ENCODE measurements around the gene ADGRV1. TPM values are rescaled to one million over a fixed set of nuclear protein-coding genes. Genes with fewer than 3 reads are reported as not detected.

ADGRV1 gene
- total RNA-seq, 1 donor from 2014 or later: 10.0 TPM

DNA sequence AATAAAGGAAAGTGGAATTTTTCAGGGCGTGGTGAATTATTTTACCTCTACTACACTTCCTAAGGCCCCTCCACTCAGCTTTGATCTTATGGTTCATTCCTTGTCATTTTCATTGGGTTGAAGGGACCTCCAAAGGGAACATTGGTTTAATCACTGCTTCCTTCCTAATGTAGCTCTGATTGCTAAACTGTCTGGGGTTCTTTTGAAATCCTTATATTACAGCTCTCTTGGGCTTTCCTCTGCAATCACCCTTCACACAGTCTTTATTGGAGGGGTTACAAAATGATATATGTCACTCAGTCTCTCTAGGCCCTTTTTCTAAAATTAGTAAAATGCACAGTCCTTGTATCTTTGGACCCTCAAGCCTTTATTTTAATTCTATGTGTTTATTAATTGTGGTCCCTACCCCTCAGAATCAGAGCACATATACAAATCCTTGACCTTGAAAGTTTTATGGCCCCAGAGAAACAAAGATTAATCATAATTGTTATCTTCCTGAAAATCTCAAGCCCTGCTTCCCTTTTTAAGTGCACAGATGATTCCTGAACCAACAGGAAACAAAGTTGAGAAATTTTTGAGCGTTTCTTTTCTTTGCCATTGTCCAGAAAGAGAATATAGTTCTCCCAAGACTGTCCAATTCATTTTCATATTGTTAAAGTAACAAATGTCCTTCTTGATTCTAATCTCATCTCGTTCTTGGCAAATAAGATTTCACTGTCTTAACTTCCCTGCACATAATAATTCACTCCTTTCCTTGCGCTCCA lies 494.6 kb downstream of the ADGRV1 start:
- TF ChIP-seq EZH2 (IDR thresholded peaks at IDR 0.05; ENCODE audit: insufficient read depth, low read length): no peak
- TF ChIP-seq, protein P1, sequence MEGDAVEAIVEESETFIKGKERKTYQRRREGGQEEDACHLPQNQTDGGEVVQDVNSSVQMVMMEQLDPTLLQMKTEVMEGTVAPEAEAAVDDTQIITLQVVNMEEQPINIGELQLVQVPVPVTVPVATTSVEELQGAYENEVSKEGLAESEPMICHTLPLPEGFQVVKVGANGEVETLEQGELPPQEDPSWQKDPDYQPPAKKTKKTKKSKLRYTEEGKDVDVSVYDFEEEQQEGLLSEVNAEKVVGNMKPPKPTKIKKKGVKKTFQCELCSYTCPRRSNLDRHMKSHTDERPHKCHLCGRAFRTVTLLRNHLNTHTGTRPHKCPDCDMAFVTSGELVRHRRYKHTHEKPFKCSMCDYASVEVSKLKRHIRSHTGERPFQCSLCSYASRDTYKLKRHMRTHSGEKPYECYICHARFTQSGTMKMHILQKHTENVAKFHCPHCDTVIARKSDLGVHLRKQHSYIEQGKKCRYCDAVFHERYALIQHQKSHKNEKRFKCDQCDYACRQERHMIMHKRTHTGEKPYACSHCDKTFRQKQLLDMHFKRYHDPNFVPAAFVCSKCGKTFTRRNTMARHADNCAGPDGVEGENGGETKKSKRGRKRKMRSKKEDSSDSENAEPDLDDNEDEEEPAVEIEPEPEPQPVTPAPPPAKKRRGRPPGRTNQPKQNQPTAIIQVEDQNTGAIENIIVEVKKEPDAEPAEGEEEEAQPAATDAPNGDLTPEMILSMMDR (IDR thresholded peaks at IDR 0.05; ENCODE audit: insufficient read depth, low read depth, low read length): no peak
- DNase-seq (ENCODE audit: low read depth): no peak
- Histone ChIP-seq H3K9ac (ENCODE audit: low read length) (no peak overlapping the region), H3K79me2 (ENCODE audit: insufficient read depth, low read length) (no peaks in the 10 kb centered on the region), H4K20me1 (ENCODE audit: insufficient read depth, low read length) (no peaks in the 10 kb centered on the region), H3K27me3 (ENCODE audit: insufficient read depth, low read length) (no peaks in the 10 kb centered on the region), H3K27ac (ENCODE audit: low read depth, low read length) (no peak overlapping the region), H3K4me3 (ENCODE audit: insufficient read depth, low read depth, low read length) (no peak overlapping the region), H2AFZ (ENCODE audit: low read depth, low read length) (no peak overlapping the region), H3K36me3 (ENCODE audit: insufficient read depth, low read length) (no peaks in the 10 kb centered on the region), H3K4me1 (ENCODE audit: insufficient read depth, low read length) (no peaks in the 10 kb centered on the region), H3K4me2 (ENCODE audit: low read length) (no peak overlapping the region), H3K9me3 (ENCODE audit: insufficient read depth, low read depth, low read length) (no peaks in the 10 kb centered on the region)
- Mint-ChIP-seq H3K27me3 (ENCODE audit: low read depth, unreplicated experiment) (no peaks in the 10 kb centered on the region), H3K27ac (ENCODE audit: unreplicated experiment) (no peak overlapping the region), H3K36me3 (ENCODE audit: low read depth, unreplicated experiment) (no peaks in the 10 kb centered on the region), H3K4me3 (ENCODE audit: unreplicated experiment) (no peak overlapping the region), H3K4me1 (ENCODE audit: low read depth, unreplicated experiment) (peaks cover 5% of the 10 kb centered on the region), H3K9me3 (ENCODE audit: unreplicated experiment) (peaks cover 2% of the 10 kb centered on the region)
- FAIRE-seq: no peak

DNA sequence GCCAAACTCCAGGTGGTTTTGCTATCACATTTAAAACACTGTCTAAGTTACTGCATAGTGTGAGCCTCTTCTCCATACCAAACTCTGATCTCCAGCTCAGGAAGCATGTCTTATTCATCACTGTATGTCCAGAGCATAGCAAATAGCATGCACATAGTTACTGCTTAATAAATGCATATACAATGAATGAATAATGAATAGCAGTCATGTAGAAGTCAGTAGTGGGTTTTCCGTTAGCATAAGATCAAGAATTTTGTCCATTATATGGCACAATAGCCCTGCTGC lies 495.1 kb downstream of the ADGRV1 start:
- Histone ChIP-seq H3K79me2 (ENCODE audit: insufficient read depth, low read length) (no peaks in the 10 kb centered on the region), H3K27me3 (ENCODE audit: insufficient read depth, low read length) (no peaks in the 10 kb centered on the region), H3K4me3 (ENCODE audit: insufficient read depth, low read depth, low read length) (no peak overlapping the region), H3K4me1 (ENCODE audit: insufficient read depth, low read length) (no peaks in the 10 kb centered on the region), H2AFZ (ENCODE audit: low read depth, low read length) (no peak overlapping the region), H4K20me1 (ENCODE audit: insufficient read depth, low read length) (no peaks in the 10 kb centered on the region), H3K9ac (ENCODE audit: low read length) (no peak overlapping the region), H3K4me2 (ENCODE audit: low read length) (no peak overlapping the region), H3K36me3 (ENCODE audit: insufficient read depth, low read length) (no peaks in the 10 kb centered on the region), H3K27ac (ENCODE audit: low read depth, low read length) (no peak overlapping the region), H3K9me3 (ENCODE audit: insufficient read depth, low read depth, low read length) (no peaks in the 10 kb centered on the region)
- Mint-ChIP-seq H3K4me3 (ENCODE audit: unreplicated experiment) (no peak overlapping the region), H3K4me1 (ENCODE audit: low read depth, unreplicated experiment) (peaks cover 10% of the 10 kb centered on the region), H3K27ac (ENCODE audit: unreplicated experiment) (no peak overlapping the region), H3K27me3 (ENCODE audit: low read depth, unreplicated experiment) (no peaks in the 10 kb centered on the region), H3K9me3 (ENCODE audit: unreplicated experiment) (peaks cover 2% of the 10 kb centered on the region), H3K36me3 (ENCODE audit: low read depth, unreplicated experiment) (no peaks in the 10 kb centered on the region)
- TF ChIP-seq, protein P1 (IDR thresholded peaks at IDR 0.05; ENCODE audit: insufficient read depth, low read depth, low read length): no peak
- TF ChIP-seq EZH2 (IDR thresholded peaks at IDR 0.05; ENCODE audit: insufficient read depth, low read length): no peak
- DNase-seq (ENCODE audit: low read depth) (no peak), FAIRE-seq (no peak)

DNA sequence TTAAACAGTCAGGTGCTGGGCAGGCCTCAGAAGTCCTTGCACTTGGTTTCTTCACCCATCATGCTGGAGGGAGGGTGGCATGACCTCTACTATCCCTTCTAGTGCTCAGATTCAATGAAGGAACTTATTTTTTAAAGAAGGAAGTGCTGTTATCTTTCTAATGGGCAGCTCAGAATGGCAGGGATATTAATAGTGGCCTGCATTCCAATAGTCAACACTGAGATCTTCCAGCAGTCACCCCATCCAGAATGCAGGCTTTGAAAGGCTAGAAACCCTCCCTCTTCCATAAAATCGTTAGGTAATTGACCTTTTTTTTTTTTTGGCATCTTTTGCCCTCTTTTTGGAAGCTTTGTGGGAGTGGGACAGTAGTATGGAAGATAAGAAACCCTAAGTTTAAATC lies 499.6 kb downstream of the ADGRV1 start:
- H3K9me3 ChIP-seq (ENCODE audit: insufficient read depth, low read depth, low read length): no peaks in the 10 kb centered on the region
- FAIRE-seq: no peak
- DNase-seq (ENCODE audit: low read depth): no peak
- no peak overlapping the region for H3K4me3 ChIP-seq (ENCODE audit: insufficient read depth, low read depth, low read length)
- H3K9me3 Mint-ChIP-seq (ENCODE audit: unreplicated experiment): peaks cover 2% of the 10 kb centered on the region
- TF ChIP-seq, protein P1 (IDR thresholded peaks at IDR 0.05; ENCODE audit: insufficient read depth, low read depth, low read length): no peak
- TF ChIP-seq EZH2 (IDR thresholded peaks at IDR 0.05; ENCODE audit: insufficient read depth, low read length): no peak
- H3K27me3 ChIP-seq (ENCODE audit: insufficient read depth, low read length): peaks cover 4% of the 10 kb centered on the region
- no peak overlapping the region for H2AFZ ChIP-seq (ENCODE audit: low read depth, low read length)
- H3K36me3 Mint-ChIP-seq (ENCODE audit: low read depth, unreplicated experiment): no peaks in the 10 kb centered on the region
- H3K9ac ChIP-seq (ENCODE audit: low read length): no peak overlapping the region
- H3K4me3 Mint-ChIP-seq (ENCODE audit: unreplicated experiment): no peak overlapping the region
- no peaks in the 10 kb centered on the region for H4K20me1 ChIP-seq (ENCODE audit: insufficient read depth, low read length)
- no peak overlapping the region for H3K27ac Mint-ChIP-seq (ENCODE audit: unreplicated experiment)
- H3K4me2 ChIP-seq (ENCODE audit: low read length): no peak overlapping the region
- no peaks in the 10 kb centered on the region for H3K27me3 Mint-ChIP-seq (ENCODE audit: low read depth, unreplicated experiment)
- no peaks in the 10 kb centered on the region for H3K79me2 ChIP-seq (ENCODE audit: insufficient read depth, low read length)
- H3K4me1 Mint-ChIP-seq (ENCODE audit: low read depth, unreplicated experiment): peaks cover 13% of the 10 kb centered on the region
- no peak overlapping the region for H3K27ac ChIP-seq (ENCODE audit: low read depth, low read length)
- no peaks in the 10 kb centered on the region for H3K4me1 ChIP-seq (ENCODE audit: insufficient read depth, low read length)
- H3K36me3 ChIP-seq (ENCODE audit: insufficient read depth, low read length): no peaks in the 10 kb centered on the region
